ENCODE data around the gene RNF225. TPM values are rescaled to one million over a fixed set of nuclear protein-coding genes. Genes with fewer than 3 reads are reported as not detected.
A peak's percentile ranks its signal among the peaks of the same experiment; 100 is the strongest.

The RNF225 gene
- total and polyA plus RNA-seq, 9 of the 15 experiments (the other 6 are each of a cell fraction or from before 2014, with no cell fraction given): 0.33 TPM; not detected in 8

GRCh38 chr19:58351990-58352755, 43.3 kb upstream of the RNF225 start (continued):
- TF ChIP-seq HDAC6 (IDR thresholded peaks at IDR 0.05; ENCODE audit: low read depth, low read length): no peak
- TF ChIP-seq ZFP1 (CRISPR knock-in tag; IDR thresholded peaks at IDR 0.05): no peak
- no peak for TF ChIP-seq ZNF77 (CRISPR knock-in tag; IDR thresholded peaks at IDR 0.05)

- ATAC-seq: no peak
- BruUV-seq (replicated peaks): no TSS peak
Observed at GRCh38 chr19:58352760-58353671, 42.4 kb upstream of the RNF225 start, which contains the start of gene A1BG. Gene A1BG, minus strand, starts transcription at chr19:58353492. Its CDS starts 55 bp downstream, at chr19:58353437.

More at GRCh38 chr19:58352760-58353671, 42.4 kb upstream of the RNF225 start, which contains the start of gene A1BG:
- no peak within 1 kb of the TSS for H3K4me3 ChIP-seq
- no peaks in the 10 kb centered on the region for H4K20me1 ChIP-seq (replicated peaks; ENCODE audit: control insufficient read depth, insufficient read depth, low read length)
- WGBS (ENCODE audit: insufficient coverage, low coverage, missing lambda C conversion rate): 73% methylated on average over 25 of the region's 26 CpGs
- FAIRE-seq: no peak
- H3K36me3 ChIP-seq (ENCODE audit: control insufficient read depth, insufficient read depth, low read length): no peaks in the 10 kb centered on the region
- H2AFZ ChIP-seq (ENCODE audit: low read depth, low read length): no peak within 1 kb of the TSS
- H3K4me1 ChIP-seq (replicated peaks in 1 of 2; ENCODE audit: control insufficient read depth in 2 of 2, insufficient read depth in 2 of 2, low read length in 2 of 2): peaks cover 0 to 18% of the 10 kb centered on the region in 2 experiments; a peak in 2 of 5 replicates
- no peak within 1 kb of the TSS for H3K4me2 ChIP-seq (ENCODE audit: insufficient read depth, low read length)
- H3K9ac ChIP-seq (ENCODE audit: insufficient read depth in 1 of 2, low read depth in 2 of 2, low read length in 2 of 2): peak within 1 kb of the TSS in 1 of 2 experiments; percentile 64; a peak in 2 of 4 replicates
- no peak within 1 kb of the TSS for H3K27ac ChIP-seq (ENCODE audit: extremely low read depth, low read depth, low read length)
- no peaks in the 10 kb centered on the region for H3K9me1 ChIP-seq (ENCODE audit: control insufficient read depth, insufficient read depth, low read length)
- H3K79me2 ChIP-seq (ENCODE audit: control insufficient read depth, insufficient read depth, low read length): no peaks in the 10 kb centered on the region
- no peaks in the 10 kb centered on the region for H3K27me3 ChIP-seq (ENCODE audit: control insufficient read depth in 2 of 2, insufficient read depth in 2 of 2, low read length in 2 of 2)
- H3K9me3 ChIP-seq (replicated peaks; ENCODE audit: control insufficient read depth, insufficient read depth, low read depth, low read length): no peaks in the 10 kb centered on the region
- ChIA-PET POLR2A (interaction anchor here (0.9 to 1.0 kb wide), 2 partner anchors 9 to 10 kb away, joined by 5 to 6 read pairs; partner anchors contain the start of gene ZNF497), CTCF (ENCODE audit: low intra/inter-chr PET ratio) (no interaction called here)
- no peak for DNase-seq (ENCODE audit: extremely low read depth in 1 of 4, low spot score in 3 of 4)
- TF ChIP-seq TSC22D4 (tag; IDR thresholded peaks at IDR 0.05) (no peak), POLR2G (IDR thresholded peaks at IDR 0.05; ENCODE audit: low read depth, low read length) (peak; percentile 29; the same call in 1 of the 2 replicates)
- intact Hi-C loops (cut with micrococcal nuclease): no loop called here
- in situ Hi-C loops (cut with MboI): no loop called here
